ENCODE data around the gene MEGF8. TPM values are rescaled to one million over a fixed set of nuclear protein-coding genes. Genes with fewer than 3 reads are reported as not detected.

The MEGF8 gene
- total and polyA plus RNA-seq, 2 of the 8 experiments (the other 6 are each of a cell fraction or from before 2014, with no cell fraction given) = 13.0 to 23.7 TPM

GRCh38 chr19:42292963-42293362, 32.5 kb upstream of the MEGF8 start (continued):
- no peak for TF ChIP-seq SAP30 (IDR thresholded peaks at IDR 0.05; ENCODE audit: insufficient read depth, insufficient replicate concordance, low read length)
